HepG2 (cell line): ENCODE data around the gene MEX3B. TPM values are rescaled to one million over a fixed set of nuclear protein-coding genes. Genes with fewer than 3 reads are reported as not detected.

Source experiments
- ATAC-seq: fragments of 200-7000 bp; cut with Tn5 transposase; 3 replicates; pipeline ENCODE4 v1.9.1; 2020; ENCODE audit warnings: mild to moderate bottlenecking, moderate library complexity
- BruUV-seq: library from RNA; stranded (reverse); fragments of 400-500 nt; replicated peaks from 2 replicates; lab custom pipeline; 2021; lab: Mats Ljungman, UMichigan
- CTCF ChIA-PET: fragments of 300-600 bp; formaldehyde crosslinking; extraction: SDS; loops from one replicate; lab custom pipeline; 2021; ENCODE audit warnings: low total read pairs, inconsistent platforms, low intra/inter-chr PET ratio; lab: Yijun Ruan, JAX
- POLR2A ChIA-PET: fragments of 350-600 bp; sonication (Branson Sonifier 250); formaldehyde crosslinking; loops from one replicate; lab custom pipeline; 2020; ENCODE audit warnings: antibody characterized with exemption, inconsistent platforms; lab: Yijun Ruan, JAX
- DNase-seq: peaks from one replicate; pipeline ENCODE4 v3.0.0-alpha.2; 2015; ENCODE audit warnings: low spot score
- FAIRE-seq: peaks from 3 replicates; lab custom pipeline; 2011; peaks lifted over from hg19 to GRCh38; lab: Jason Lieb, UNC
- H2AFZ ChIP-seq: one replicate; pipeline ENCODE4 v1.6.1; 2011; ENCODE audit warnings: low read length, inconsistent platforms
- H3K27ac ChIP-seq: fragments of 300-600 bp; 3 replicates; pipeline ENCODE4 v1.8.0; 2011; ENCODE audit warnings: mixed run types, mild to moderate bottlenecking, mixed read lengths, low read length, inconsistent platforms; ENCODE audit not compliant: insufficient read depth; ENCODE audit errors: extremely low read length
- H3K27me3 ChIP-seq, 2 experiments: fragments of 200-600 bp in 1 of 2; 2 replicates in 1 of 2; 3 replicates in 1 of 2; pipeline versions ENCODE4 v1.6.0 to v1.8.0; 2011; ENCODE audit warnings: low read length in 2 of 2, mild to moderate bottlenecking in 2 of 2, moderate library complexity in 2 of 2, inconsistent platforms in 1 of 2; ENCODE audit not compliant: insufficient read depth in 2 of 2, control insufficient read depth in 1 of 2
- H3K36me3 ChIP-seq, 2 experiments: fragments of 200-600 bp in 1 of 2; replicated peaks in 1 of 2; 2 replicates in 1 of 2; 3 replicates in 1 of 2; pipeline versions ENCODE4 v1.5.1 to v1.8.0; 2011; ENCODE audit warnings: low read length in 2 of 2, inconsistent platforms in 1 of 2; ENCODE audit not compliant: insufficient read depth in 2 of 2, control insufficient read depth in 1 of 2
- H3K4me1 ChIP-seq: 2 replicates; pipeline ENCODE4 v1.5.1; 2012; ENCODE audit warnings: low read length, inconsistent platforms; ENCODE audit not compliant: insufficient read depth
- H3K4me2 ChIP-seq: 2 replicates; pipeline ENCODE4 v1.6.0; 2011; ENCODE audit warnings: low read depth, low read length, inconsistent platforms
- H3K4me3 ChIP-seq, 3 experiments: fragments of 200-600 bp in 1 of 3; sonication (generic), shearing (Covaris generic) in 1 of 3; replicated peaks in 1 of 3; 2 replicates each; pipeline ENCODE4 v1.5.1; 2011 to 2016; ENCODE audit warnings: low read length in 3 of 3, inconsistent platforms in 2 of 3, low read depth in 2 of 3, mild to moderate bottlenecking in 2 of 3, control low read depth in 1 of 3, mixed read lengths in 1 of 3; ENCODE audit not compliant: insufficient read depth in 1 of 3
- H3K79me2 ChIP-seq: one replicate; pipeline ENCODE4 v1.6.1; 2011; ENCODE audit warnings: low read length, inconsistent platforms; ENCODE audit not compliant: insufficient read depth
- H3K9ac ChIP-seq: 2 replicates; pipeline ENCODE4 v1.6.0; 2011; ENCODE audit warnings: mild to moderate bottlenecking, low read depth, low read length, inconsistent platforms; ENCODE audit not compliant: insufficient read depth
- H3K9me3 ChIP-seq: 2 replicates; pipeline ENCODE4 v1.5.1; 2012; ENCODE audit warnings: mild to moderate bottlenecking, low read length
- H4K20me1 ChIP-seq: 2 replicates; pipeline ENCODE4 v1.6.0; 2011; ENCODE audit warnings: inconsistent platforms, mild to moderate bottlenecking, low read length, moderate library complexity; ENCODE audit not compliant: insufficient read depth
- ARNT2 ChIP-seq: sonication (generic); formaldehyde crosslinking; IDR thresholded peaks from 2 replicates; pipeline ENCODE4 v1.8.0; 2022; ENCODE audit warnings: mild to moderate bottlenecking, low read depth, missing genetic modification reagents, moderate library complexity
- CEBPB ChIP-seq: IDR thresholded peaks from 2 replicates; pipeline ENCODE4 v1.6.1; 2011; ENCODE audit warnings: low read depth, low read length, improper control_type of control experiment, borderline replicate concordance
- ERF ChIP-seq: IDR thresholded peaks from 2 replicates; pipeline ENCODE4 v1.6.1; 2018; ENCODE audit warnings: missing biosample characterization, missing genetic modification reagents
- FOSL2 ChIP-seq: sonication (generic); formaldehyde crosslinking; IDR thresholded peaks from 2 replicates; pipeline ENCODE4 v1.4.0; 2020; ENCODE audit warnings: missing genetic modification reagents
- HMG20B ChIP-seq: conservative IDR thresholded peaks from 2 replicates; pipeline ENCODE4 v1.6.1; 2016; ENCODE audit warnings: missing genetic modification reagents, missing compliant biosample characterization
- KLF15 ChIP-seq: sonication (generic); formaldehyde crosslinking; IDR thresholded peaks from 2 replicates; pipeline ENCODE4 v1.8.1; 2023; ENCODE audit warnings: borderline replicate concordance, mild to moderate bottlenecking, inconsistent platforms, missing genetic modification reagents, mixed read lengths
- MED13 ChIP-seq: sonication (generic); formaldehyde crosslinking; IDR thresholded peaks from 2 replicates; pipeline ENCODE4 v1.5.0; 2020; ENCODE audit warnings: missing genetic modification reagents
- NFKBIZ ChIP-seq: IDR thresholded peaks from 2 replicates; pipeline ENCODE4 v1.6.1; 2018; ENCODE audit warnings: missing genetic modification reagents, missing compliant biosample characterization
- SCMH1 ChIP-seq: sonication (generic); formaldehyde crosslinking; IDR thresholded peaks from 2 replicates; pipeline ENCODE4 v1.9.0; 2021; ENCODE audit warnings: missing genetic modification reagents, mild to moderate bottlenecking, borderline replicate concordance
- SP140L ChIP-seq: sonication (generic); formaldehyde crosslinking; IDR thresholded peaks from 2 replicates; pipeline ENCODE4 v1.4.0; 2020; ENCODE audit warnings: missing genetic modification reagents, borderline replicate concordance
- ZNF180 ChIP-seq: sonication (generic); formaldehyde crosslinking; IDR thresholded peaks from 2 replicates; pipeline ENCODE4 v1.4.0; 2020; ENCODE audit warnings: low read depth, missing genetic modification reagents, borderline replicate concordance
- ZNF747 ChIP-seq: sonication (generic); formaldehyde crosslinking; IDR thresholded peaks from 2 replicates; pipeline ENCODE4 v1.8.1; 2023; ENCODE audit warnings: missing genetic modification reagents, mild to moderate bottlenecking, borderline replicate concordance
- ZNF792 ChIP-seq: IDR thresholded peaks from 2 replicates; pipeline ENCODE4 v1.6.1; 2016
- WGBS: methylation state at CpG from one replicate; pipeline ENCODE4 v1.1.6; 2017; ENCODE audit warnings: low lambda C conversion rate; 5-methylcytosine and 5-hydroxymethylcytosine counted together
- in situ Hi-C: cut with HindIII; loops from 2 replicates; pipeline ENCODE4 v1.10.0; 2017; ENCODE audit warnings: low pct_unique_long_range_greater_than_20kb; ENCODE audit not compliant: extremely low pct_ligation_motif_present
- intact Hi-C: fragments of 100-400 bp; cut with micrococcal nuclease; formaldehyde crosslinking; loops from one replicate; pipeline ENCODE4 v1.10.0; 2022; ENCODE audit not compliant: unreplicated experiment
- polyA plus RNA-seq, 8 experiments: library from polyadenylated mRNA; depleted of rRNA in 3 of 8; stranded (reverse) in 7 of 8; unstranded in 1 of 8; fragments of >200 nt; fragmentation: Illumina TruSeq in 4 of 8; extraction: Trizol in 4 of 8; gene quantifications; 2 replicates each; pipeline versions ENCODE4 v1.2.1 to v1.2.3, GENCODE V29; 2011 to 2016; ENCODE audit warnings: low read depth in 4 of 8, missing spikeins in 1 of 8, mixed read lengths in 1 of 8; ENCODE audit not compliant: insufficient read depth in 1 of 8
- total RNA-seq, 5 experiments: library from RNA; depleted of rRNA; stranded (reverse); fragments of >200 nt; fragmentation: Illumina TruSeq; extraction: Trizol; gene quantifications; 2 replicates each; pipeline ENCODE4 v1.2.3, GENCODE V29; 2016; ENCODE audit warnings: low read depth in 1 of 5
- TF ChIP-seq, protein P1 (sequence below): sonication (generic); formaldehyde crosslinking; IDR thresholded peaks from 2 replicates; pipeline ENCODE4 v1.8.1; 2022; ENCODE audit warnings: low read depth, mild to moderate bottlenecking, missing genetic modification reagents
- TF ChIP-seq, protein P2 (sequence below), 2 experiments: fragments of 450-650 bp in 1 of 2; sonication (generic) in 1 of 2; formaldehyde crosslinking; IDR thresholded peaks; 2 replicates each; pipeline versions ENCODE4 v1.5.0 to v1.8.0; 2020 to 2022; ENCODE audit warnings: mild to moderate bottlenecking in 1 of 2, missing genetic modification reagents in 1 of 2
- TF ChIP-seq, protein P3 (sequence below): sonication (generic); formaldehyde crosslinking; IDR thresholded peaks from 2 replicates; pipeline ENCODE4 v1.5.0; 2020; ENCODE audit warnings: mild to moderate bottlenecking, missing genetic modification reagents
- TF ChIP-seq, protein P4 (sequence below): IDR thresholded peaks from 2 replicates; pipeline ENCODE4 v1.6.1; 2016; ENCODE audit warnings: low read depth
- TF ChIP-seq, protein P5 (sequence below): sonication (generic); formaldehyde crosslinking; IDR thresholded peaks from 2 replicates; pipeline ENCODE4 v1.5.0; 2020; ENCODE audit warnings: missing genetic modification reagents

The MEX3B gene
- total and polyA plus RNA-seq, 2 of the 13 experiments (the other 11 are each of a cell fraction or from before 2014, with no cell fraction given): 0.48 to 0.62 TPM

DNA sequence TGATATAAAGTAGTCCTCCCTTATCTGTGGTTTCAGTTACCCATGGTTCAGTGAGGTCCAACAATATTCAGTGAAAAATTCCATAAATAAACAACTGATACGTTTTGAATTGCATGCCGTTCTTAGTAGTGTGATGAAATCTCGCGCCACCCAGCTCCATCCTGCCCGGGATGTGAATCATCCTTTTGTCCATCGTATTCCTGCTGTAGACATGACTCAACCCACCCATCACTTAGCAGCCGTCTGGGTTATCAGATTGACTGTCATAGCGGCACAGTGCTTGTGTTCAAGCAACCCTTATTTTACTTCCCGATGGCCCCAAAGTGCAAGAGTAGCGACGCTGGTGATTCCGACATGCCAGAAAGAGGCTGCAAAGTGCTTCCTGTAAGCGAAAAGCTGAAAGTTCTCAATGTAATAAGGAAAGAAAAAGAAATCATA is 48.0 kb upstream of the MEX3B start:
- ChIA-PET POLR2A (no interaction called here), CTCF (no interaction called here)
- peak; percentile 61; the same call in 2 of the 3 replicates for ATAC-seq
- Histone ChIP-seq H3K4me3 (no peak overlapping the region), H3K79me2 (no peaks in the 10 kb centered on the region), H3K9me3 (no peaks in the 10 kb centered on the region), H3K27me3 (peaks cover 1 to 21% of the 10 kb centered on the region in 2 experiments; a peak in 2 of 5 replicates), H3K9ac (no peak overlapping the region), H4K20me1 (no peaks in the 10 kb centered on the region), H3K36me3 (no peaks in the 10 kb centered on the region), H3K27ac (no peak overlapping the region), H3K4me1 (no peaks in the 10 kb centered on the region), H2AFZ (no peak overlapping the region), H3K4me2 (no peak overlapping the region)
- 2% methylated on average over 13 of the region's 13 CpGs for WGBS
- intact Hi-C loops: no loop called here
- no TSS peak for BruUV-seq
- no peak for FAIRE-seq
- DNase-seq: peak; percentile 41
- in situ Hi-C loops: no loop called here
- TF ChIP-seq NFKBIZ (CRISPR knock-in tag): no peak
- no peak for TF ChIP-seq ARNT2 (CRISPR knock-in tag)
- TF ChIP-seq ZNF747 (CRISPR knock-in tag): no peak
- TF ChIP-seq, protein P1, sequence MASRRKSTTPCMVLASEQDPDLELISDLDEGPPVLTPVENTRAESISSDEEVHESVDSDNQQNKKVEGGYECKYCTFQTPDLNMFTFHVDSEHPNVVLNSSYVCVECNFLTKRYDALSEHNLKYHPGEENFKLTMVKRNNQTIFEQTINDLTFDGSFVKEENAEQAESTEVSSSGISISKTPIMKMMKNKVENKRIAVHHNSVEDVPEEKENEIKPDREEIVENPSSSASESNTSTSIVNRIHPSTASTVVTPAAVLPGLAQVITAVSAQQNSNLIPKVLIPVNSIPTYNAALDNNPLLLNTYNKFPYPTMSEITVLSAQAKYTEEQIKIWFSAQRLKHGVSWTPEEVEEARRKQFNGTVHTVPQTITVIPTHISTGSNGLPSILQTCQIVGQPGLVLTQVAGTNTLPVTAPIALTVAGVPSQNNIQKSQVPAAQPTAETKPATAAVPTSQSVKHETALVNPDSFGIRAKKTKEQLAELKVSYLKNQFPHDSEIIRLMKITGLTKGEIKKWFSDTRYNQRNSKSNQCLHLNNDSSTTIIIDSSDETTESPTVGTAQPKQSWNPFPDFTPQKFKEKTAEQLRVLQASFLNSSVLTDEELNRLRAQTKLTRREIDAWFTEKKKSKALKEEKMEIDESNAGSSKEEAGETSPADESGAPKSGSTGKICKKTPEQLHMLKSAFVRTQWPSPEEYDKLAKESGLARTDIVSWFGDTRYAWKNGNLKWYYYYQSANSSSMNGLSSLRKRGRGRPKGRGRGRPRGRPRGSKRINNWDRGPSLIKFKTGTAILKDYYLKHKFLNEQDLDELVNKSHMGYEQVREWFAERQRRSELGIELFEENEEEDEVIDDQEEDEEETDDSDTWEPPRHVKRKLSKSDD (CRISPR knock-in tag): no peak
- TF ChIP-seq, protein P2, sequence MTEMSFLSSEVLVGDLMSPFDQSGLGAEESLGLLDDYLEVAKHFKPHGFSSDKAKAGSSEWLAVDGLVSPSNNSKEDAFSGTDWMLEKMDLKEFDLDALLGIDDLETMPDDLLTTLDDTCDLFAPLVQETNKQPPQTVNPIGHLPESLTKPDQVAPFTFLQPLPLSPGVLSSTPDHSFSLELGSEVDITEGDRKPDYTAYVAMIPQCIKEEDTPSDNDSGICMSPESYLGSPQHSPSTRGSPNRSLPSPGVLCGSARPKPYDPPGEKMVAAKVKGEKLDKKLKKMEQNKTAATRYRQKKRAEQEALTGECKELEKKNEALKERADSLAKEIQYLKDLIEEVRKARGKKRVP (CRISPR knock-in tag; IDR thresholded peaks at IDR 0.05): peak in 1 of 2 experiments; percentile 54; a peak in 2 of 4 replicates
- TF ChIP-seq SCMH1 (CRISPR knock-in tag): no peak
- no peak for TF ChIP-seq KLF15 (CRISPR knock-in tag)
- peak; percentile 54; the same call in 1 of the 2 replicates for TF ChIP-seq CEBPB
- no peak for TF ChIP-seq ERF (CRISPR knock-in tag)
- TF ChIP-seq HMG20B (CRISPR knock-in tag): no peak
- TF ChIP-seq FOSL2 (CRISPR knock-in tag): peak; percentile 88
- TF ChIP-seq SP140L (CRISPR knock-in tag): no peak
- TF ChIP-seq, protein P3, sequence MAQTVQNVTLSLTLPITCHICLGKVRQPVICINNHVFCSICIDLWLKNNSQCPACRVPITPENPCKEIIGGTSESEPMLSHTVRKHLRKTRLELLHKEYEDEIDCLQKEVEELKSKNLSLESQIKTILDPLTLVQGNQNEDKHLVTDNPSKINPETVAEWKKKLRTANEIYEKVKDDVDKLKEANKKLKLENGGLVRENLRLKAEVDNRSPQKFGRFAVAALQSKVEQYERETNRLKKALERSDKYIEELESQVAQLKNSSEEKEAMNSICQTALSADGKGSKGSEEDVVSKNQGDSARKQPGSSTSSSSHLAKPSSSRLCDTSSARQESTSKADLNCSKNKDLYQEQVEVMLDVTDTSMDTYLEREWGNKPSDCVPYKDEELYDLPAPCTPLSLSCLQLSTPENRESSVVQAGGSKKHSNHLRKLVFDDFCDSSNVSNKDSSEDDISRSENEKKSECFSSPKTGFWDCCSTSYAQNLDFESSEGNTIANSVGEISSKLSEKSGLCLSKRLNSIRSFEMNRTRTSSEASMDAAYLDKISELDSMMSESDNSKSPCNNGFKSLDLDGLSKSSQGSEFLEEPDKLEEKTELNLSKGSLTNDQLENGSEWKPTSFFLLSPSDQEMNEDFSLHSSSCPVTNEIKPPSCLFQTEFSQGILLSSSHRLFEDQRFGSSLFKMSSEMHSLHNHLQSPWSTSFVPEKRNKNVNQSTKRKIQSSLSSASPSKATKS (CRISPR knock-in tag): no peak
- no peak for TF ChIP-seq MED13
- TF ChIP-seq ZNF792 (CRISPR knock-in tag): no peak
- TF ChIP-seq ZNF180: no peak
- TF ChIP-seq, protein P4, sequence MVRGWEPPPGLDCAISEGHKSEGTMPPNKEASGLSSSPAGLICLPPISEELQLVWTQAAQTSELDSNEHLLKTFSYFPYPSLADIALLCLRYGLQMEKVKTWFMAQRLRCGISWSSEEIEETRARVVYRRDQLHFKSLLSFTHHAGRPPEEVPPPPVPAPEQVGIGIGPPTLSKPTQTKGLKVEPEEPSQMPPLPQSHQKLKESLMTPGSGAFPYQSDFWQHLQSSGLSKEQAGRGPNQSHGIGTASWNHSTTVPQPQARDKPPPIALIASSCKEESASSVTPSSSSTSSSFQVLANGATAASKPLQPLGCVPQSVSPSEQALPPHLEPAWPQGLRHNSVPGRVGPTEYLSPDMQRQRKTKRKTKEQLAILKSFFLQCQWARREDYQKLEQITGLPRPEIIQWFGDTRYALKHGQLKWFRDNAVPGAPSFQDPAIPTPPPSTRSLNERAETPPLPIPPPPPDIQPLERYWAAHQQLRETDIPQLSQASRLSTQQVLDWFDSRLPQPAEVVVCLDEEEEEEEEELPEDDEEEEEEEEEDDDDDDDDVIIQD: no peak
- TF ChIP-seq, protein P5, sequence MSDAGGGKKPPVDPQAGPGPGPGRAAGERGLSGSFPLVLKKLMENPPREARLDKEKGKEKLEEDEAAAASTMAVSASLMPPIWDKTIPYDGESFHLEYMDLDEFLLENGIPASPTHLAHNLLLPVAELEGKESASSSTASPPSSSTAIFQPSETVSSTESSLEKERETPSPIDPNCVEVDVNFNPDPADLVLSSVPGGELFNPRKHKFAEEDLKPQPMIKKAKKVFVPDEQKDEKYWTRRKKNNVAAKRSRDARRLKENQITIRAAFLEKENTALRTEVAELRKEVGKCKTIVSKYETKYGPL (CRISPR knock-in tag): no peak
